Suprapubic skin (tissue), 4 donors: ENCODE data around the gene SIGLEC11.

Experiments
- CTCF ChIP-seq, 2 donors: fragments of 200-600 bp in 1 of 2; fragments of 450-650 bp in 1 of 2; sonication (generic) in 1 of 2; IDR thresholded peaks; one replicate each; pipeline ENCODE4 v1.5.1; 2016 to 2019; ENCODE audit warnings: antibody characterized with exemption in 2 of 2, mild to moderate bottlenecking in 1 of 2, moderate library complexity in 1 of 2
- EP300 ChIP-seq: sonication (generic); formaldehyde crosslinking; IDR thresholded peaks from one replicate; pipeline ENCODE4 v1.6.1; 2017; ENCODE audit warnings: antibody characterized with exemption
- POLR2A ChIP-seq, 2 donors: fragments of 450-650 bp; IDR thresholded peaks; one replicate each; pipeline ENCODE4 v1.6.1; 2017; ENCODE audit warnings: antibody characterized with exemption in 2 of 2, mild to moderate bottlenecking in 2 of 2, moderate library complexity in 2 of 2
- POLR2AphosphoS5 ChIP-seq, 3 donors: sonication (generic); formaldehyde crosslinking; IDR thresholded peaks; one replicate each; pipeline ENCODE4 v1.6.1; 2017; ENCODE audit warnings: antibody characterized with exemption in 3 of 3

- no peak for TF ChIP-seq POLR2A (IDR thresholded peaks at IDR 0.05)
- TF ChIP-seq CTCF (IDR thresholded peaks at IDR 0.05) = no peak
- no peak for TF ChIP-seq POLR2AphosphoS5 (IDR thresholded peaks at IDR 0.05)
- TF ChIP-seq EP300 = no peak
These were observed 42.9 kb downstream of the SIGLEC11 start for GRCh38 chr19:49918089-49918488.
